T-helper 2 cell treated with Interferon-gamma antibody and Interleukin-4, amounts not matched to agents 5 μg/mL and 100 μg/mL, for 36 hours (primary cell): ENCODE measurements around the gene CCDC13.
A peak's percentile ranks its signal among the peaks of the same experiment; 100 is the strongest.
"Not testable (repeated sequence)": the region's sequence is repeated elsewhere in the genome, so short reads cannot be mapped to it uniquely, and the experiment has no call there.

Experiments used
- DNase-seq: peaks from one replicate; pipeline ENCODE4 v3.0.0; 2021; ENCODE audit warnings: low spot score
- H3K27ac Mint-ChIP-seq: one replicate; pipeline ENCODE4 v1.8.0; 2021; ENCODE audit warnings: mild to moderate bottlenecking, mixed read lengths
- H3K27me3 Mint-ChIP-seq: one replicate; pipeline ENCODE4 v1.8.0; 2021; ENCODE audit warnings: low read depth, mixed read lengths
- H3K36me3 Mint-ChIP-seq: one replicate; pipeline ENCODE4 v1.8.0; 2021; ENCODE audit warnings: low read depth, mixed read lengths
- H3K4me1 Mint-ChIP-seq: one replicate; pipeline ENCODE4 v1.8.0; 2021; ENCODE audit warnings: low read depth, mixed read lengths
- H3K4me3 Mint-ChIP-seq: one replicate; pipeline ENCODE4 v1.8.0; 2022; ENCODE audit warnings: mild to moderate bottlenecking, moderate library complexity, mixed read lengths
- H3K9me3 Mint-ChIP-seq: one replicate; pipeline ENCODE4 v1.8.0; 2021; ENCODE audit warnings: mixed read lengths

The CCDC13 gene

DNA sequence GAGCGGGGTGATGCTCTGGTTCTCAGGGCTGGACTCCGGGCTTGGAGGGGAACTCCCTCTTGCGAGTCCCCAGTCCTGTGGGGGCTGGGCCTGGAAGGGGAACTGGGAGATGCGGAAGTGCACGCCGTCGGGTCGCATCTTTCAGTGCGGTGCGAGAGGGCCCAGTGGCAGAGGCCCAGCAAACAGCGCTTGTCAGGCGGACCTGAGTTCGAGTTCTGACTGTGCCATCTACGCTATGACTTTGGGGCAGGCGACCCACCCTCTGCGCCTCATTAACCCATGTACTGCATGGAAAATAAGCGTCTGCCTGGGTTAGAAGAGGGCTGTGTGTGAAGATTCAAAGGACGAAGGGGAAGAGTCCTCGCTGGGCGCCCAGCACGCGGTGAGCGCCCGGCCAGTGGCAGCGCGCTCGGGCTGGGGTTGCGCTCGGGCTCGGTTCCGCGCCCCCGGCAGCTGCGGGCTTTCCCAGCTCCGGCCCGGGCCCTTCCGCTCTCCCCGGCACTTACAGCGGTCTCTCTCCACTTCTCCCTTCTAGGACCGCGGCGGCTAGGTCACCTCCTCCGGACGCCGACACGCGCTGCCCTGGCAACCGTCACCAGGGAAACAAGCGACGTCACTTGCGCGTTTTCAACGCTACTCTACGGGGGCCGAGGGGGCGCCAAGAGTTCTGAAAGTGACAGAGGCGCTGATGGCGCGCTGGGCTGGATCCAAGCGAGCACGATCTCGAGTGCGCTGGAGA lies at the start of gene CCDC13:
TSS of gene CCDC13 (minus strand) at position 584 of the 739 bp plus-strand sequence. CDS start 14,908 bp downstream, outside the sequence.
- peaks cover 15% of the 10 kb centered on the region for H3K27me3 Mint-ChIP-seq
- H3K4me3 Mint-ChIP-seq = peak within 1 kb of the TSS; percentile 91
- H3K36me3 Mint-ChIP-seq = peaks cover 4% of the 10 kb centered on the region
- H3K27ac Mint-ChIP-seq = peak within 1 kb of the TSS; percentile 81
- no peaks in the 10 kb centered on the region for H3K9me3 Mint-ChIP-seq
- H3K4me1 Mint-ChIP-seq = peaks cover 9% of the 10 kb centered on the region
- DNase-seq = peak; percentile 89

DNA sequence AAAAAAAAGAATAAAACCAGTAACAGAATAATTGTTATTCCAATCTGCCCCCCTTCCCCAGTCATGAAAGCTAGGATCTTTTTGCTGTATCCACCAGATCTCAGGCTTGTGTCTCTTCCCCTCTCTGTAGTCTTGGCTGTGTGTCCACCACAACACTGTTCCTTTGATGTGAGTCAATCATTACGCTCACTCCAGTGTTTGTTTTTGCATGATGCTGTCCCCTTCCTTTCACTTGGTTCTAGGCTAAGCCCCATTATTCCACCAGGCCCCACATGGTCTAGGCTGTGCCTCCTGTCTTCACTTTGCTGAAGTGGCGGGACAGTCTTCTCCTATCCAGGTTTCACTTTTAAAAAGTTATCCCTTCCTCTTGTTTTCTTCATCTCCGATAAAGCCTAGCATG lies 49.8 kb upstream of the CCDC13 start:
- Mint-ChIP-seq H3K36me3 (no peaks in the 10 kb centered on the region), H3K27me3 (peaks cover 22% of the 10 kb centered on the region), H3K9me3 (no peaks in the 10 kb centered on the region), H3K4me3 (no peak overlapping the region), H3K4me1 (peaks cover 3% of the 10 kb centered on the region), H3K27ac (no peak overlapping the region)
- no peak for DNase-seq

GRCh38 chr3:42820746-42821051 lies 47.6 kb upstream of the CCDC13 start:
- no peak overlapping the region for H3K4me3 Mint-ChIP-seq
- peaks cover 4% of the 10 kb centered on the region for H3K27me3 Mint-ChIP-seq
- no peak overlapping the region for H3K27ac Mint-ChIP-seq
- peaks cover 3% of the 10 kb centered on the region for H3K4me1 Mint-ChIP-seq
- DNase-seq = no peak
- no peaks in the 10 kb centered on the region for H3K9me3 Mint-ChIP-seq
- no peaks in the 10 kb centered on the region for H3K36me3 Mint-ChIP-seq

- Mint-ChIP-seq H3K27me3 (peaks cover 8% of the 10 kb centered on the region), H3K36me3 (no peaks in the 10 kb centered on the region), H3K9me3 (no peaks in the 10 kb centered on the region), H3K27ac (no peak overlapping the region), H3K4me1 (peaks cover 3% of the 10 kb centered on the region), H3K4me3 (no peak overlapping the region)
- DNase-seq = no peak
Measured at GRCh38 chr3:42819351-42819965, 46.4 kb upstream of the CCDC13 start.

DNA sequence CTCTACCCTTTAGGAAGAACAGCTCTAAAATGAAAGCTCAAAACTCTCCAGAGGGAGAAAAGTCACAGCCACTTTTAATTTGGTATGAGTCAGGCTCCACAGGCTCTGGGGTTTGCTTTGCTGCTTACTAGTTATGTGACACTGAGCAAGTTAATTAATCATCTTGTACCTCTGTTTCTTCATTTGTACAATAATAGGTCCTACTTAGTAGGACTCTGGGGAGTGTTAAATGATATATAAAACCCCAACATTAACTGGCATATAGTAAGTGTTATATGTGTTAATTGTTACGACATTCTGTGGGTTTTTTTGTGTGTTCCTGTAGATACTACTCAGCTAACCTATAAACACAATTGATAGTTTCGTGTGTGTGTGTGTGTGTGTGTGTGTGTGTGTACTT lies 42.8 kb upstream of the CCDC13 start:
- no peak for DNase-seq

GRCh38 chr3:42814914-42815507 lies 42.0 kb upstream of the CCDC13 start:
- Mint-ChIP-seq H3K4me1 (no peaks in the 10 kb centered on the region), H3K27ac (no peak overlapping the region)
- no peak for DNase-seq

More for the DNA sequence above, 42.8 kb upstream of the CCDC13 start:
- Mint-ChIP-seq H3K9me3 (no peaks in the 10 kb centered on the region), H3K27me3 (peaks cover 13% of the 10 kb centered on the region), H3K36me3 (no peaks in the 10 kb centered on the region), H3K27ac (no peak overlapping the region), H3K4me1 (no peaks in the 10 kb centered on the region), H3K4me3 (no peak overlapping the region)

DNA sequence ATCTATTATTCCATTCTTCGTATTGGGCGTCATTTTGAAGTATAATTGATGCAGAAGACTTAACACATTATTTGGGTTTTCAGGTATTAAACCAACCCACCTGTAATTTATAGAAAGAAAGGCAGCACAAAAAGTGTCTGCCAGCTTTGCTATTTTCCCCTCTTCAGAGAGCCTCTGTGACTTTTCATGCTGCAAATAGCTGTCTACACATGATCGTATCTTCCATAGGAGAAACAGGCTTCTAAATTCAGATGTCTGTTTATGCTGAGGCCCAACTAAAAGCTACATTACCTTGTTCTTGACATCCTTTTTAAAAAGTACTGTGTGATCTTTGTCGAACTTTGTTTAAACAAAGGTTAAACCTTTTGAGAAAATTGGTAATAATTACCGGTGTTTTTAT lies 41.2 kb upstream of the CCDC13 start:
- Mint-ChIP-seq H3K9me3 (no peaks in the 10 kb centered on the region), H3K4me1 (no peaks in the 10 kb centered on the region), H3K4me3 (no peak overlapping the region), H3K36me3 (no peaks in the 10 kb centered on the region), H3K27me3 (peaks cover 23% of the 10 kb centered on the region), H3K27ac (no peak overlapping the region)
- no peak for DNase-seq

More at GRCh38 chr3:42814914-42815507, 42.0 kb upstream of the CCDC13 start:
- no peak overlapping the region for H3K4me3 Mint-ChIP-seq
- H3K9me3 Mint-ChIP-seq = no peaks in the 10 kb centered on the region
- H3K27me3 Mint-ChIP-seq = peaks cover 19% of the 10 kb centered on the region
- no peaks in the 10 kb centered on the region for H3K36me3 Mint-ChIP-seq

DNA sequence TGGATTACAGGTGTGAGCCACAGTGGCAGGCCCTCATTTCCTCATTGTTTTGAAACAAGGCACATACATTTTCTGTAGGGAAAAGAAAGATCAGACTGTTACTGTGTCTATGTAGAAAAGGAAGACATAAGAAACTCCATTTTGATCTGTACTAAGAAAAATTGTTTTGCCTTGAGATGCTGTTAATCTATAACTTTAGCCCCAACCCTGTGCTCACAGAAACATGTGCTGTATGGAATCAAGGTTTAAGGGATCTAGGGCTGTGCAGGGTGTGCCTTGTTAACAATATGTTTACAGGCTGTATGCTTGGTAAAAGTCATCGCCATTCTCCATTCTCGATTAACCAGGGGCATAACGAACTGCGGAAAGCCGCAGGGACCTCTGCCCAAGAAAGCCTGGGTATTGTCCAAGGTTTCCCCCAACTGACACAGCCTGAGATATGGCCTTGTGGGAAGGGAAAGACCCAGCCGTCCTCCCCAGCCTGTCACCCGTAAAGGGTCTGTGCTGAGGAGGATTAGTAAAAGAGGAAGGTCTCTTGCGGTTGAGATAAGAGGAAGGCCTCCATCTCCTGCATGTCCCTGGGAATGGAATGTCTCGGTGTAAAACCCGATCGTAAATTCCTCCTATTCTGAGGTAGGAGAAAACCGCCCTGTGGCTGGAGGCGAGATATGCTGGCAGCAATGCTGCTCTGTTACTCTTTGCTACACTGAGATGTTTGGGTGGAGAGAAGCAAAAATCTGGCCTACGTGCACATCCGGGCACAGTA lies 38.2 kb upstream of the CCDC13 start:
- not testable (repeated sequence) for H3K4me3 Mint-ChIP-seq

GRCh38 chr3:42810706-42811105 lies 37.7 kb upstream of the CCDC13 start:
- H3K4me1 Mint-ChIP-seq, DNase-seq, H3K9me3 Mint-ChIP-seq, H3K36me3 Mint-ChIP-seq, H3K27ac Mint-ChIP-seq, H3K4me3 Mint-ChIP-seq: not testable (repeated sequence)
- peaks cover 40% of the 10 kb centered on the region for H3K27me3 Mint-ChIP-seq

More for the DNA sequence above, 38.2 kb upstream of the CCDC13 start:
- not testable (repeated sequence) for H3K27ac Mint-ChIP-seq, H3K4me1 Mint-ChIP-seq, H3K36me3 Mint-ChIP-seq, H3K9me3 Mint-ChIP-seq, DNase-seq
- H3K27me3 Mint-ChIP-seq = peaks cover 34% of the 10 kb centered on the region

DNA sequence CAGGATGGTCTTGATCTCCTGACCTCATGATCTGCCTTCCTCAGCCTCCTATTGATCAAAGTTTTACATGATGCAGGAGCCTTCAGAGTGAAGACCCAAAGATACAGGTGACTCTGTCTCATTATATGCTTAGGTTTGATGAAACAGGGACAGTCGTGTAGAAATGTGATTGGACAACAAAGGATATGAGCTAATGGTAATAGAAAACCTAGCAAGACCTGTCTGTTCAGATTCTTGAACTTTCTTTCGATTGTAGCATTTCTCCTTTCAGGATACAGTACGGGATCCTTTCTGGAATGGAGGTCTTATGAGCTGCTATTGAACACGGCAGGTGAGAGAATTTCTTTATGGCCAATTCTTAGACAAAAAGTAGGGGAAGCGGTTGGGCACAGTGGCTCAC lies 36.1 kb upstream of the CCDC13 start, which contains the start of gene ACKR2:
TSS of gene ACKR2 (plus strand) at position 244 of the 400 bp plus-strand sequence. CDS start 55,058 bp downstream, outside the sequence.
- Mint-ChIP-seq H3K27me3 (peaks cover 38% of the 10 kb centered on the region), H3K36me3 (no peaks in the 10 kb centered on the region), H3K4me3 (no peak within 1 kb of the TSS), H3K9me3 (no peaks in the 10 kb centered on the region), H3K27ac (no peak within 1 kb of the TSS), H3K4me1 (peaks cover 6% of the 10 kb centered on the region)
- no peak for DNase-seq

DNA sequence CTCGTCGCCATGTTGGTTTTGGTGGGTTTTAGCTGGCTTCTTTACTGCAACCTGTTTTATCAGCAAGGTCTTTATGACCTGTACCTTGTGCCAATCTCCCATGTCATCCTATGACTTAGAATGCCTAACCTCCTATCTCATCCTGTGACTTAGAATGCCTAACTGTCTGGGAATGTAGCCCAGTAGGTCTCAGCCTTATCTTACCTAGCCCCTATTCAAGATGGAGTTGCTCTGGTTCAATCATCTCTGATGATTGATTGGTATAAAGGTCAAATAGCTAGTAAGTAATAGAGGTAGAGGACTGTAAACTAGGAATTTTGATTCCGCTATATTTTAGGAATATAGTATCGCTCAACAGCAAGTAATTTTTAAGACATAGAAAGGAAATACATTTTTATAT lies 34.9 kb upstream of the CCDC13 start:
- peaks cover 38% of the 10 kb centered on the region for H3K27me3 Mint-ChIP-seq
- H3K27ac Mint-ChIP-seq = no peak overlapping the region
- H3K4me1 Mint-ChIP-seq = peaks cover 9% of the 10 kb centered on the region
- DNase-seq = no peak
- H3K36me3 Mint-ChIP-seq = peaks cover 2% of the 10 kb centered on the region
- H3K4me3 Mint-ChIP-seq = no peak overlapping the region
- H3K9me3 Mint-ChIP-seq = no peaks in the 10 kb centered on the region

DNA sequence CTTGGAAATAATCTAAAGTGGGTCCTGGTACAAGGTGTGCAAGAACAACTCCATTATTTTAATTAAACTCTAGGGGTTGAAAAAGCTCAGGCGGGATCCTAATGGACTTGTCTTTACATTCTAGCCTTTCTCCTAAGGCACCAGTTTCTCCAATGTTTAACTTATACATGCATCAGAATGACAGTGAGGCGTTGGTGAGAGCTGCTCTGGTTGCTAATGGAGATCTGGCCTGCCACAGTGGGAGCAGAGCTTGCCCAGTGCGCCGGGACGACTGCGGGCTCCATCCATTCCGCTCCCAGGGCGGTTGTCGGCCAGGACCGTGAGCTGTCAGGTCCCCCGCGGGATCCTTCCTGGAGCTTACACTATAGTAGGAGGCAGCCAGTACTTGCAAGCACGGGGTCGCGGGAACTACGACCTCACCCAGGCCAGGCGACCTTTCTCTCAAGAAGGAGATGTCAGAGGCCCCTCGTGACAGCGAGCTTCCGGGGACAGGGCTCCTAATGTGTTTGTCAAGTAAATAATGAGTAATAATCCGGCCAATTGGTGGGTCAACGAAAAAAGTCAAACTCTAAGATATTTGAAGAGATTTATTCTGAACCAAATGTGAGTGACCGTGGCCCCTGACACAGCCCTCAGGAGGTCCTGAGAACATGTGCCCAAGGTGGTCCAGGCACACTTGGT lies 32.2 kb upstream of the CCDC13 start:
- peak overlapping the region; percentile 26 for H3K27ac Mint-ChIP-seq
- H3K36me3 Mint-ChIP-seq = peaks cover 10% of the 10 kb centered on the region
- no peaks in the 10 kb centered on the region for H3K9me3 Mint-ChIP-seq
- peak overlapping the region; percentile 96 for H3K4me3 Mint-ChIP-seq
- H3K27me3 Mint-ChIP-seq = peaks cover 28% of the 10 kb centered on the region
- no peak for DNase-seq
- H3K4me1 Mint-ChIP-seq = peaks cover 25% of the 10 kb centered on the region

DNA sequence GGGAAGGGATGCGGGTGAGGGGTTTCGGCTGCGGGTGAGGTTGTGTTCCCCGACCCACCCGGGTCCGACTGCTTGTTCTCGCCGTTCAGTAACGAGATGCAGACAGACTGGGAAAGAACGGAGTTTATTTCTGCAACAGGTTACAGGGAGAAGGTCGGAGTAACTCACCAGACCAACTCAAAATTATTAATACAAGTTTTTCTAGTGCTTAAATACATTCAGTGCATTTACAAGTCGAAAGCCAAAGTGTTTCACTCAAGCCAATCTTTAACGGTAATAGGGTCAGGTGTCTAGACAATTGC lies 31.7 kb upstream of the CCDC13 start:
- H3K4me1 Mint-ChIP-seq = peaks cover 26% of the 10 kb centered on the region
- DNase-seq = no peak
- H3K36me3 Mint-ChIP-seq = peaks cover 11% of the 10 kb centered on the region
- peaks cover 26% of the 10 kb centered on the region for H3K27me3 Mint-ChIP-seq
- no peaks in the 10 kb centered on the region for H3K9me3 Mint-ChIP-seq
- peak overlapping the region; percentile 84 for H3K27ac Mint-ChIP-seq
- H3K4me3 Mint-ChIP-seq = peak overlapping the region; percentile 96
